ENCODE results near the gene DDN. TPM values are rescaled to one million over a fixed set of nuclear protein-coding genes. Genes with fewer than 3 reads are reported as not detected.
A peak's percentile ranks its signal among the peaks of the same experiment; 100 is the strongest.

DDN gene
- total RNA-seq, 1 donor, result under 0.01 TPM

- TF ChIP-seq CTCF (IDR thresholded peaks at IDR 0.05; ENCODE audit: insufficient read depth, low read depth, low read length), result no peak
- DNase-seq (ENCODE audit: low read depth), result no peak
- no peak overlapping the region for H3K4me3 ChIP-seq (ENCODE audit: low read depth, low read length)
These were observed 21.3 kb upstream of the DDN start for GRCh38 chr12:49020441-49020840.

- peak overlapping the region; percentile 74 for H3K4me3 ChIP-seq (ENCODE audit: low read depth, low read length)
- TF ChIP-seq CTCF (IDR thresholded peaks at IDR 0.05; ENCODE audit: insufficient read depth, low read depth, low read length), result peak; percentile 51
- DNase-seq (ENCODE audit: low read depth), result peak; percentile 47
These were observed 20.5 kb upstream of the DDN start for GRCh38 chr12:49019443-49020324.

GRCh38 chr12:49019120-49019430 is 19.9 kb upstream of the DDN start:
- H3K4me3 ChIP-seq (ENCODE audit: low read depth, low read length), result peak overlapping the region; percentile 74
- DNase-seq (ENCODE audit: low read depth), result no peak
- no peak for TF ChIP-seq CTCF (IDR thresholded peaks at IDR 0.05; ENCODE audit: insufficient read depth, low read depth, low read length)

- peak; percentile 42 for TF ChIP-seq CTCF (IDR thresholded peaks at IDR 0.05; ENCODE audit: insufficient read depth, low read depth, low read length)
- peak within 1 kb of the TSS; percentile 74 for H3K4me3 ChIP-seq (ENCODE audit: low read depth, low read length)
- peak; percentile 98 for DNase-seq (ENCODE audit: low read depth)
These were observed 19.3 kb upstream of the DDN start, which contains the start of gene PRKAG1 for GRCh38 chr12:49018261-49019119. TSS of gene PRKAG1 (minus strand) at chr12:49018776. CDS start at chr12:49018740, 36 bp downstream.

GRCh38 chr12:49017891-49018260 is 18.7 kb upstream of the DDN start:
- H3K4me3 ChIP-seq (ENCODE audit: low read depth, low read length), result peak overlapping the region; percentile 74
- TF ChIP-seq CTCF (IDR thresholded peaks at IDR 0.05; ENCODE audit: insufficient read depth, low read depth, low read length), result no peak
- DNase-seq (ENCODE audit: low read depth), result peak; percentile 50

- no peak for TF ChIP-seq CTCF (IDR thresholded peaks at IDR 0.05; ENCODE audit: insufficient read depth, low read depth, low read length)
- no peak overlapping the region for H3K4me3 ChIP-seq (ENCODE audit: low read depth, low read length)
- no peak for DNase-seq (ENCODE audit: low read depth)
These were observed 16.0 kb upstream of the DDN start for GRCh38 chr12:49015196-49015595.

Data from fibroblast of villous mesenchyme (primary cell).